GF-D8 (cell line): ENCODE results near the gene GDF15.

Experiments
- DNase-seq: peaks from one replicate; lab custom pipeline; 2025; lab: John Stamatoyannopoulos, UW

Gene GDF15

GRCh38 chr19:18430417-18431144, 44.6 kb downstream of the GDF15 start:
- no peak for DNase-seq

DNA sequence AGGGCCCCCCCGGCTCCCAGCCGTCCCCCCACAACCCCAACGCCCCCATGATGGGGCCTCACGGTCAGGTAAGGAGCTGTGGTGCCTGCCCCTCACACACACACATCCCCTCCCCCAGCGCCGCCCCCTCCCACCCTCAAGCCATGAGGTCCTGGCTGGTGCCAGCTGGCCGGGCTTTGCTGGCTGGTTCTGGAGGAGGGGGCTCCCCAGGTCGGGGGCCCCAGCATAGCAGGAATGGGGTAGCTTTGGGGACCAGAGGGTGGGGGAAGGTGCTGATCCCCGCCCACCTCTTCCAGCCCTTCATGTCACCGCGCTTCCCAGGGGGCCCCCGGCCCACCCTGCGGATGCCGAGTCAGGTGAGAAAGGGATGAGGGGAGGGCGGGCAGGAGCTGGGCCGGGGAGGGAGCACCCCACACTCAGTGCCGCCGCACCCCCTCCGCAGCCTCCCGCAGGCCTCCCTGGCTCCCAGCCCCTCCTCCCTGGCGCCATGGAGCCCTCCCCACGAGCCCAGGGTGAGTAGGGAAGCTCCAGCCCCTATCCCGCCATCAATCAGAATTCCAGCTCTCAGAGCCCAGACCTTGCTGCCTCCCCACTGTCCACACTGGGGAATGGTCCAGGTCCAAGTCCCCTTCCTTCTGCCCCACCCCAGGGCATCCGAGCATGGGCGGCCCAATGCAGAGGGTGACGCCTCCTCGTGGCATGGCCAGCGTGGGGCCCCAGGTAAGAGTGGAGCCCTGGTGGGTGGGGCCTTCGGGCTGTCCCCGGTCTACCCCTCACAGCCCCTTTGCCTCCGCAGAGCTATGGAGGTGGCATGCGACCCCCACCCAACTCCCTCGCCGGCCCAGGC, 45.6 kb downstream of the GDF15 start:
- no peak for DNase-seq

GRCh38 chr19:18432275-18433014, 46.5 kb downstream of the GDF15 start:
- no peak for DNase-seq

DNA sequence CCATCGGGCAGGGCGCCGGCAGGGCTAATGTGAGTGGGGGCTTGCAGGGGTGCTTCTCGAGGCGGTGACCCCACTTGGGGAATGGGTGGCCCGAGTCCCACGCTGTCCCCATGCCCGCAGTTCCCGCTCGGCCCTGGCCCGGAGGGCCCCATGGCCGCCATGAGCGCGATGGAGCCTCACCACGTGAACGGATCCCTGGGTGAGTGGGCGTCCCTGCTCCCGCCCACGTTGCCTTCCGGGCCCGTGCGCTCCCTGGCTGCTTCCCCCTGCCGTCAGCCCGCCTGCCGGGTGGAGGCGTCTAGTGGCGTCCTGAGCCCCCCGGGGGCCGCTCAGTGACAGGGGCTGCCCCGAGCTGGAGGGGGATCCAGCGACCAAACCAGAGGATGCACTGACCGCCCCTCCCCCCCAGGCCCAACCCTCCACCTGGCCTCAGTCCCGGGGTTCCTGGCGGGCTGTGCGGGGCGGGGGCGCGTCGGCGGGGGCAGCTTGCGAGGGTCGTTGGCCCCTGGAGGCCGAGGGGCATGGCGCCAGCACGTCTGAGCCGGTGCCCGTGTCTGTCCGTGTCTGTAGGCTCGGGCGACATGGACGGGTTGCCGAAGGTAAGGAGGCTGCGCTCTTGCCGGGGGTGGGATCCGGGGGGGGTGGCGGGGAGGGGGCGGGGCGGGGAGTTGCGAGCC, 47.2 kb downstream of the GDF15 start:
- DNase-seq: no peak

- DNase-seq: no peak
Observed at GRCh38 chr19:18433735-18434398, 47.9 kb downstream of the GDF15 start.

DNA sequence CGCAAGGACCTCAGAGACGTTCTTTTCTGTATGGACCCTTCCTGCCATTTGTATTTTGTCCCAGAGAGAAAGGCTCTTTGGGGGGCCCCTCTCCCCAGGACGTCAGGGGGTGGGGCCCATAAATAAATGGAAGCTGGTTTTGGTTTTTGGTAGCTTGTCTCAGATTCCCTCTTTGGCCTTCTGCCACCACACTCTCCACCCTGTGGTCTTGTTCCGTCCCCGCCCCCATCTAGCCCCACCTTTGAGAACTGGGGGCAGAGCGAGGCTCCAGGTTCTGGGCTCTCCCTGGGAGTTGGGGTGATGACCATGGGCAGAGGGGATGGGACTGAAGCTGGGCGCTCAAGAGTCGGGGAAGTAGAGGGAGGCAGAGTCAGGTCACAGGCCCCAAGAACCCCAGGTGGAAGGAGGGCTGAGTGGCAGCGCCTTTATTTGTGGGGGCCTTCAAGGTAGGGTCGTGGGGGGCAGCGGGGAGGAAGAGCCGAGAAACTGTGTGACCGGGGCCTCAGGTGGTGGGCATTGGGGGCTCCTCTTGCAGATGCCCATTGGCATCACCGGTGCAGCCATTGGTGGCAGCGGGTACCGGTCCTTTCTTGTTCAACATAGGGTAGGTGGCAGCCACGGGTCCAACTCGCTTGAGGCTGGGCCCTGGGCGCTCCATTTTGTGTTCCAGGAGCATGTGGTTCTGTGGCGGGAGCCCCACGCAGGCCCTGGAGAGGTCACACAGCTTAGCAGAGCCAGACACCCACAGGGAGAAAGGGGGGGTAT, 48.6 kb downstream of the GDF15 start:
- DNase-seq: no peak

- DNase-seq: no peak
Observed at GRCh38 chr19:18435178-18435841, 49.4 kb downstream of the GDF15 start.

DNA sequence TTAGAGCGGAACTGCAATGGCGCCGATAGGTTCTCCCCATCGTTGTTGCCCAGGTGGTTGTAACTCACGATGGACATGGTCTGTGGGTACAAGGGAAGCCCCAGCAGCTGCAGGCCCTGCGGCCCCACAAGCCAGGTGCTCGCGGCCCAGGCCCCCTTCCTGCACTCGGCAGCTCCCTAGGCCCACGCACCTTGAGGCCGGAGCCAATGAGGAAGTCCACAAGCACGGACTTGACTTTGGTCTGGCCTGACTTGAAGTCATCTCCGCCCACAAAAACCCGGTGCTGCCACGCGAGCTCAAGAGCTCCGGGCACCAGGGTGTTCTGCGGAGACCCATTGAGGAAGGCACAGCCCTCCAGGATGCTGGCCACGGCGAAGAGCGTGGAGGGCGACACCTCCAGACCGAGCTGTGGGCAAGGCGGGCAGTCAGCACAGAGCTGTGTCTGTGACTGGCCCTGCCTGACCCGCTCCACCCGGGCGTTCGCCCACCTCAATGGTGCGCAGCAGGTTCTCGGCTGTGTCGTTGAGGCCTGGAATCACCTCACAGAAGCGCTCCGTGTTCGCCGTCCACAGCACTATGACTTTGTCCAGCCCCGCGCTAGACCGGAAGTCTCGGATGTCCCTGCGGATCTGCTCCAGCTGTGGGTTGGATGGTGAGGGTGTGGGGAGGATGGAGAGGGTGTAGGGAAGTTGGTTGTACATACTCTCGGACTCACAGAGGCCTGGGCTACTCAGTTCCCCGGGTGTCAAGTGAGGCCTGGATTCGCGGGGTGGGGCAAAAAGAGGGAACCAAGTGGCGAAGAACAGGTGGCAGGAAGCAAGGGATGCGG, 50.1 kb downstream of the GDF15 start:
- DNase-seq: no peak

- no peak for DNase-seq
Observed at GRCh38 chr19:18436671-18437490, 50.9 kb downstream of the GDF15 start.

- DNase-seq: no peak
Observed at GRCh38 chr19:18437491-18438330, 51.8 kb downstream of the GDF15 start, which contains the start of gene ISYNA1. Gene ISYNA1 (minus strand): TSS chr19:18438133. CDS start chr19:18437979, 154 bp downstream.

- no peak for DNase-seq
Observed at GRCh38 chr19:18438331-18439024, 52.5 kb downstream of the GDF15 start.
